Measurements from ENCODE around the gene B4GALT2.

B4GALT2 gene

GRCh38 chr1:43969746-43970466 lies 9.1 kb upstream of the B4GALT2 start, which contains the start of gene DPH2:
Gene DPH2 (plus strand): TSS chr1:43970010. CDS start chr1:43970176, 166 bp downstream.
- no peak for TF ChIP-seq GATA1 (IDR thresholded peaks at IDR 0.05; ENCODE audit: low read depth, low read length)
- TF ChIP-seq POLR2A (IDR thresholded peaks at IDR 0.05; ENCODE audit: low read length) = peak; percentile 47
- DNase-seq = peak; percentile 97

- no peak for DNase-seq
- TF ChIP-seq GATA1 (IDR thresholded peaks at IDR 0.05; ENCODE audit: low read depth, low read length) (no peak), POLR2A (IDR thresholded peaks at IDR 0.05; ENCODE audit: low read length) (no peak)
These were observed 8.5 kb upstream of the B4GALT2 start for GRCh38 chr1:43970502-43970901.

GRCh38 chr1:43970911-43971310 lies 8.1 kb upstream of the B4GALT2 start:
- TF ChIP-seq GATA1 (IDR thresholded peaks at IDR 0.05; ENCODE audit: low read depth, low read length) (no peak), POLR2A (IDR thresholded peaks at IDR 0.05; ENCODE audit: low read length) (no peak)
- DNase-seq = no peak

- no peak for DNase-seq
- TF ChIP-seq POLR2A (IDR thresholded peaks at IDR 0.05; ENCODE audit: low read length) (no peak), GATA1 (IDR thresholded peaks at IDR 0.05; ENCODE audit: low read depth, low read length) (no peak)
These were observed 7.6 kb upstream of the B4GALT2 start for GRCh38 chr1:43971336-43971980.

- TF ChIP-seq POLR2A (IDR thresholded peaks at IDR 0.05; ENCODE audit: low read length) (no peak), GATA1 (IDR thresholded peaks at IDR 0.05; ENCODE audit: low read depth, low read length) (no peak)
- no peak for DNase-seq
These were observed 5.0 kb upstream of the B4GALT2 start for GRCh38 chr1:43973981-43974442.

- TF ChIP-seq GATA1 (IDR thresholded peaks at IDR 0.05; ENCODE audit: low read depth, low read length) = no peak
- peak; percentile 92 for TF ChIP-seq POLR2A (IDR thresholded peaks at IDR 0.05; ENCODE audit: low read length)
- peak; percentile 96 to 98 for DNase-seq
These were observed 4.4 kb upstream of the B4GALT2 start, which contains the start of gene ATP6V0B for GRCh38 chr1:43974443-43975248. Gene ATP6V0B (plus strand): TSS chr1:43974960. CDS start chr1:43975041, 81 bp downstream.

- DNase-seq = peak; percentile 72 to 83
- TF ChIP-seq POLR2A (IDR thresholded peaks at IDR 0.05; ENCODE audit: low read length) = no peak
- TF ChIP-seq GATA1 (IDR thresholded peaks at IDR 0.05; ENCODE audit: low read depth, low read length) = no peak
These were observed 3.6 kb upstream of the B4GALT2 start for GRCh38 chr1:43975249-43975961.

GRCh38 chr1:43976045-43976444 lies 3.0 kb upstream of the B4GALT2 start:
- TF ChIP-seq POLR2A (IDR thresholded peaks at IDR 0.05; ENCODE audit: low read length) (no peak), GATA1 (IDR thresholded peaks at IDR 0.05; ENCODE audit: low read depth, low read length) (no peak)
- DNase-seq = peak; percentile 36 to 59

GRCh38 chr1:43976890-43977289 lies 2.1 kb upstream of the B4GALT2 start:
- TF ChIP-seq POLR2A (IDR thresholded peaks at IDR 0.05; ENCODE audit: low read length) = no peak
- no peak for DNase-seq

- TF ChIP-seq POLR2A (IDR thresholded peaks at IDR 0.05; ENCODE audit: low read length) (no peak), GATA1 (IDR thresholded peaks at IDR 0.05; ENCODE audit: low read depth, low read length) (no peak)
- DNase-seq = no peak
These were observed 1.4 kb upstream of the B4GALT2 start for GRCh38 chr1:43977376-43978263.

GRCh38 chr1:43978264-43978550 lies 803 bp upstream of the B4GALT2 start:
- TF ChIP-seq GATA1 (IDR thresholded peaks at IDR 0.05; ENCODE audit: low read depth, low read length) (no peak), POLR2A (IDR thresholded peaks at IDR 0.05; ENCODE audit: low read length) (no peak)

GRCh38 chr1:43979261-43979527 lies 184 bp downstream of the B4GALT2 start:
- no peak for DNase-seq
- TF ChIP-seq POLR2A (IDR thresholded peaks at IDR 0.05; ENCODE audit: low read length) = no peak
- no peak for TF ChIP-seq GATA1 (IDR thresholded peaks at IDR 0.05; ENCODE audit: low read depth, low read length)

More at GRCh38 chr1:43978264-43978550, 803 bp upstream of the B4GALT2 start:
- peak in 1 of 2 experiments; percentile 34 for DNase-seq
